GM21423 (cell line): ENCODE measurements around the gene ENOX1.
"Not testable (repeated sequence)": the region's sequence is repeated elsewhere in the genome, so short reads cannot be mapped to it uniquely, and the experiment has no call there.

Experiments used
- ATAC-seq: cut with Tn5 transposase; IDR thresholded peaks from one replicate; pipeline ENCODE4 v1.9.1; 2021; ENCODE audit warnings: mild to moderate bottlenecking, moderate library complexity; ENCODE audit not compliant: unreplicated experiment

The ENOX1 gene

DNA sequence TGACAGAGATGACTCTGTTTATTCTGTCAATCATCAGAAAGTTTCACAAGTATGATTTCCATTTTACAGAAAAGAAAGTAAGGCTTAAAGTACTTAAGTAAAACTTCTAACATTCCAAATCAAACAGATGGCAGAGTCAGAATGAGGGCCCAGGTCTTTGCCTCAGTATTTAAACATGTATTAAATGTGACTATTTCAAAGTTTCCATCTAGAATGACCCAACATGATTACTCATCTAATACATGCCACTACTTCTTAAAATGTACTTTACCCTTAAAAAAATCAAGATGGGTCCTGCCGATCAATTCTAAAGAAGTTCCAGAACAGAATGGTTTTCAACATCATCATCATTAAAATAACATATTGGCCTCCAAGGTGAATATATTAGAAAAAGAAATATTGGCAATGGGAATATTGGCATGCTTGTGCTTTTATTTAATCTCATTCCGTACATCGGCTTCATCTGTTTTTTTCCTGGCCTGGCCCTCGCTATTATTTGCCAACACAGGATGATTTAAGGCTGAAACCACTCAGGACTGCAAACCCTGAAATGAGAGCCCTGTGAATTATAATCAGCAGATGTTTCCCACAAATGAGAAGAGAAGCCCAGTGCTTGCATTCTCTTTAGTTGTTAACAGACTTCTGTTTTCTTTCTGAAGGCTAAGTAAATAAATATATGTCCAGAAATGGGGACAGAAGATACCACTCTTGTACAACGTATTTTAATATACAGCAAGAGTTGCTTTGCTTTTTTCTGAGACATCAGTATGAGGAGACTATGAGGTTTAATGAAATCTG, 423.4 kb downstream of the ENOX1 start:
- ATAC-seq, result no peak

DNA sequence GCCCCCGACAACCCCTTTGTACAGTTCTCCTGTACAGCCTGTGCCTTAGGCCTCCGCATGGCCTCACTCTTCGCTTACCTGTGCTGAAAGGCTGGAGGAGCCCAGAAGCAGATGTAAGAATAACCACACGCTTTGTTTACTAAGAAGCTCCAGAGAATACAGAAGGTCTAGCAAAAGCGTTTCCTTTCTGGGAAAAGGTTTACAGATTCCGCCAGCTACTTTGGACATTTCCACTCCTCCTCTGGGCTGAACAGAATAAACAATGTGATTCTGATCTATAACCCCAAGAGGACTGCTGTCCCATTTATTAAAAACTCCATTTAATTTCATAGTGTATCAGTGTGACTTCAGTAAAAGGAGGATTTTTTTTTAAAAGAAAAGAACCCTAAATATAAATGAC, 424.2 kb downstream of the ENOX1 start:
- no peak for ATAC-seq

GRCh38 chr13:43360892-43361610, 425.7 kb downstream of the ENOX1 start:
- no peak for ATAC-seq

- ATAC-seq, result no peak
These were observed 426.6 kb downstream of the ENOX1 start for GRCh38 chr13:43360171-43360570.

DNA sequence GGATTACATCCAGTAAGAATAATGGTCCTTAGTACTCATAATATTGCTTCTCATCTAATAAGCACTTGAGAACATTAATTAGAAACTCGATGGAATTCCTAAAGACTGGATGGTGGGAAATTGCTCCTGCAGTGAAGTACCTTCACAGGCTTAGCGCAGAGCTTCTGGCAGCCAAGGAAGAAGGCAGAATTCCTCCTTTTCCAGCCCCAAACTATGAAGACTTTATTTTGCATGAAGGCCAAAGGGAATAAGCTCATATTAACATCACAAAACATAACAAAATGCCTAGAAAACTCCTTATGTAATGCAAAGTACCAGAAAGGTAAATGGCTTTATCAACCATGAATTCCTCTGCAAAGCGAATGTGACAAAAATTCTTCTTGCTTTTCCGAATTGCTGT, 427.2 kb downstream of the ENOX1 start:
- no peak for ATAC-seq

DNA sequence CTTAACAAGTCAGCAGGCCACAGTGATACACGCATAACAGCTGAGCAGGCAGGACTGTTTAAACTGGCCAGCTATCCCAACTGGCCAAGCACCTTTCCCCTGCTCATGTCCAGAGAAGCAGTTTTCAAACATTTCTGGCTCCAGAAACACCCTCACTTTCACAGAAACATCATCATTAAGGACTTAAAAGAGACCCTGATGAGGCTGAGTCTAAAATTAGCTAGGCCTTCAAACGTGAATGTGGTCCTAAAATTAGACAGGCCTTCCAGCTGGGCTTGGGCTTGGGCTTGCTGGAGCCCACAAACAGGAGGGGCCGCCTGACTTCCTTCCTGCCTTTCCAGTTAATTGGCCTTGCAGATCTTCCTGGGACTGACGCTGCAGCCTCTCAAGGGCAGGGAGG, 429.2 kb downstream of the ENOX1 start:
- ATAC-seq, result no peak

DNA sequence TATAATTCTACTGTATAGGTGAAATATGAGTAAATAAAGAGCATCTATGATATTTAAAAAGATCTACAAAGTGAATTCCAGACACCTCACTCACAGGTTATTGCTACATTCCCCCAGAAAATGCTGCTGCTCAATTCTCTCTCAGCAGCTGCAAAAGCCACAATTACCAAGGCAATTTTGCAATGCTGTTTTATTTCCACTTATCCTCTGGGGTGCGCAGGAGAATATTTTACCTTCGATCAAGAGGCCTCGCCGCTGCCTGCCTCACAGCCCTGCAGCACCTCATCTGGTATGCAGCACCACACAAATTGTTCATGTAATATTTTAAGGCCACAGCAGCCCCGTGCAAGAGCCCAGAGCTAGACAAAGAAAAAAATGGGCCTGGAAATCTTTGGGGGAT, 430.2 kb downstream of the ENOX1 start:
- no peak for ATAC-seq

DNA sequence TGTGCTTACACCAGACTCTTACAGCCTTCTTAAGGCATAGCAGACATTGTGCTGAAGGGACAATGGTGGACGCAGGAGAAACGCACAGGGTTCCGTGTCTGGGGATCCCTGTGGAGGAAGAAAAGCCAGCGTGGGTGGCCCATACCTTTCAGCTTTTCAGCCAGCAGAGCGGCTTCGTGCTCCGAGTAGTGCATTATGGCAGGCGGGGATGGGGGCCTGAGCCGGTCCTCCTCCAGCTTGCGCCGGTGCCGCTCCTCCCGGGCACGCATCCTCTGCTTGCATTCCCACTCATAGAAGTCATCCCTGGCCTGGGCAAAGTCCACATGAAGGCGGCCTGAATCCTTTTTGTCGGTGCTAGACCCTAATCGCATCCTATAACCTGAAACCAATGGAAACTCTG, 431.0 kb downstream of the ENOX1 start:
- no peak for ATAC-seq

DNA sequence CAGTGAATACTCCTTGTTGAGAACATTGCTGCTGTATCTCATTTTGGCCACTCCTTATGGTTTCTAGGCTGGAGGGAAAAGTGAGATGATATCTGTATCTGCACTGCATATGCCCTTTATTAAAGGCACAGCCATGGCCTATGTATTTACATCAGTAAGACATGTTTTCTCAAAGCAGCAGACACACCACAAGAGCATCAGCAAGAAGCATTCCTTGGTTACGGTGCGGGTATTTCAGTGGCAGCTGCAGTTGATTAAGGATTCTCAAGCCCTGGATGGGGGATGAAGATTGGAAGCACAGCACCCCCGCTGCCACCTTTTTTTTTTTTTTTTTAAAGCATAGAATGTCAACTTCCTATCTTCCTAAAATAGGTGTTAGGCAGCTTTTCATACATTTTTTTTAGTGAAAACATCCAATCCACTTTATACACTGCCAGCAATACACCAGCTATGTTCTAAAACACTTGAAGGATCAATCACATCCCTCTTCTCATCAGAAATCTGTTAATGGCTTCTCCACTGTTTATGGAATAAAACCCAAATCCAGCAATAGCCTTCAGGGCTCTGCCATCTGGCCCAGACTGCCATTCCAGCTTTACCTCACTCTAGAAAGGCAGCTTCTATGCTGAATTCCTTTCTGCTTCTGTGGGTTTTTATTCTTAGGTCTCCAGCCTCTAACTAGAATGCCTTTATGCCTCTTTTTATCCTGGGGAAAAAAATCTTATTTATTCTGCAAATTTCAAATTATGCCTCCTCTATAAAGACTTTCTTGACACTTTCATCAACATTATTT, 432.4 kb downstream of the ENOX1 start:
- ATAC-seq, result no peak

DNA sequence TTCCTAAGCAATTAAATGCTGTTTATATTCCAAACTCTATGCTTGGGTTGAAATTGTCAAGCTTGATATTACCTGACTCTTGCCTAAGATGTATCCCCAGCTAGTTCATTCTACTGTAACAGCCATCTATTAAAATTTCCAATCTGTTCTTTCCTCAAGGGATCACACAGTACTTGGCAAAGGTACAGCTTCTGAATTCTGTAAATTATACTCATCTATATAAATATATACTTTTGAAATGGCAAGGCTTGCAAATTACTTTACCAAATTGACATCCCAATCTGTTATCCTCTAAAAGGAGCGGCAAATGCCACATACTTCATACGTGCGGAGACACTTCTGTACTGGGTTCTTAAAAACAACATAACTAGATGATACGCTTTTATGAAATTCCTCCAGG, 433.1 kb downstream of the ENOX1 start:
- ATAC-seq, result no peak

DNA sequence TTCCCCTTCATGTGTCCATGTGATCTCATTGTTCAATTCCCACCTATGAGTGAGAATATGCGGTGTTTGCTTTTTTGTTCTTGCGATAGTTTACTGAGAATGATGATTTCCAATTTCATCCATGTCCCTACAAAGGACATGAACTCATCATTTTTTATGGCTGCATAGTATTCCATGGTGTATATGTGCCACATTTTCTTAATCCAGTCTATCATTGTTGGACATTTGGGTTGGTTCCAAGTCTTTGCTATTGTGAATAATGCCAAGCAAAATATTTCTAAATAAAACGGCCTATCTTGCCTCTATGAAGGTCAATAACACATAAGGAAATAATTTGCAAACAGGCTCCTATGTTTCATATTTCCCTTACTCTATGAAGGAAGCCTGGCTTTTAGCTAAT, 435.2 kb downstream of the ENOX1 start:
- not testable (repeated sequence) for ATAC-seq

- ATAC-seq, result no peak
These were observed 438.4 kb downstream of the ENOX1 start for GRCh38 chr13:43348397-43348796.

DNA sequence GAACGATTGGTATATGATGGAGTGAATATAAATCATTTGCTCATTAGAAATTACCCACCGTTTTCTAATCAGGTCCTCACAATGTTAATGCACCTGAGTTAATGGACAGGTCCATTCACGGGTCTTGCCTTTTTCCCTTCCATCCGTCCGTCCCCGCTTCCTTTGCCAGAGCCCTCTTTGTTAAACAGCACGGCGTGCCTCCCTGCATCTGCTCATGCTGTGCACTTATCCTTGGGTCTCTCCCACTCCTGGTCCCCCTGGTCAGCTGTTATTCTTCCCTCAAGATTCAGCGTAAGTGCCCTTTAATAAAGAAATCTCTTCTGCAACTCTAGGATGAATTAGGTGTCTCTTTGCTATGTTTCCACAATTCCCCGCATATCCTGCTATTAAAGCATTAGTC, 438.9 kb downstream of the ENOX1 start:
- no peak for ATAC-seq

- no peak for ATAC-seq
These were observed 440.3 kb downstream of the ENOX1 start for GRCh38 chr13:43346427-43346826.

DNA sequence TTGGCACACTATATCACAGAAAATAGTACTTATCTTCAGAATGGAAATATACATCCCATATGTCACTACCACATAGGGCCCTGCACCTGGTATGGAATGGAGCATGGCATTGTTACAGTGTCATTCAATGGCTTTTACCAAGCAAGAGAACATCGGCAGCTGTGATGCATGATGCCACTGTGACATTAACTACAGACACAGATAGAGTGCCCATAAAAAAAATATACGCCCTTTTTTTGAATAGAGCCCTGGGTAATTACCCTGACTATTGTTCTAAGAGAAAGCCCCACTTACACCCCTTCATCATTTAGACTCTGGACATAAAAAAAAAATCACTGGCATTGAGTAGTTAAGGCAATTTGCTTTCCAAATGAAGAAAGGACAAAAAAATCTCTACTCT, 443.1 kb downstream of the ENOX1 start:
- ATAC-seq, result no peak

- no peak for ATAC-seq
These were observed 446.8 kb downstream of the ENOX1 start for GRCh38 chr13:43339805-43340550.

GRCh38 chr13:43339145-43339804, 447.5 kb downstream of the ENOX1 start:
- ATAC-seq, result no peak

GRCh38 chr13:43335764-43336163, 451.0 kb downstream of the ENOX1 start:
- no peak for ATAC-seq

GRCh38 chr13:43333176-43333575, 453.6 kb downstream of the ENOX1 start:
- no peak for ATAC-seq

GRCh38 chr13:43331672-43332071, 455.1 kb downstream of the ENOX1 start:
- no peak for ATAC-seq
